IMR-90 (cell line): ENCODE data around the gene TAF4. TPM values are rescaled to one million over a fixed set of nuclear protein-coding genes. Genes with fewer than 3 reads are reported as not detected.
A peak's percentile ranks its signal among the peaks of the same experiment; 100 is the strongest.

ENCODE experiments used
- ATAC-seq: fragments of 200-7000 bp; cut with Tn5 transposase; 2 replicates; pipeline ENCODE4 v1.9.1; 2020; ENCODE audit warnings: low read depth, mild to moderate bottlenecking, moderate library complexity
- BruUV-seq: library from RNA; stranded (reverse); fragments of 400-500 nt; replicated peaks from 2 replicates; lab custom pipeline; 2021; lab: Mats Ljungman, UMichigan
- CTCF ChIA-PET: fragments of 300-600 bp; formaldehyde crosslinking; extraction: SDS; loops from one replicate; lab custom pipeline; 2021; ENCODE audit warnings: antibody characterized with exemption; lab: Yijun Ruan, JAX
- POLR2A ChIA-PET: fragments of 300-600 bp; sonication (Branson Sonifier 250); formaldehyde crosslinking; loops from one replicate; lab custom pipeline; 2022; ENCODE audit warnings: antibody characterized with exemption; ENCODE audit not compliant: unreplicated experiment; lab: Charles Lee
- DNase-seq: peaks from one replicate; pipeline ENCODE4 v3.0.0; 2013
- H2AFZ ChIP-seq: replicated peaks from 2 replicates; pipeline ENCODE3; 2013; ENCODE audit warnings: low read length, mild to moderate bottlenecking; ENCODE audit not compliant: poor library complexity
- H2AK5ac ChIP-seq: 2 replicates; pipeline ENCODE4 v1.6.1; 2013; ENCODE audit warnings: low read depth, low read length, inconsistent platforms
- H2AK9ac ChIP-seq: replicated peaks from 2 replicates; pipeline ENCODE3; 2013; ENCODE audit warnings: mild to moderate bottlenecking, low read depth, low read length, moderate library complexity; ENCODE audit not compliant: poor library complexity
- H2BK120ac ChIP-seq: 2 replicates; pipeline ENCODE4 v1.6.1; 2013; ENCODE audit warnings: low read depth, low read length, inconsistent platforms
- H2BK15ac ChIP-seq: 3 replicates; pipeline ENCODE4 v1.6.1; 2013; ENCODE audit warnings: low read depth, low read length, inconsistent platforms
- H2BK20ac ChIP-seq: 2 replicates; pipeline ENCODE4 v1.6.1; 2013; ENCODE audit warnings: low read depth, mild to moderate bottlenecking, inconsistent platforms, low read length, moderate library complexity
- H2BK5ac ChIP-seq: 2 replicates; pipeline ENCODE4 v1.6.1; 2013; ENCODE audit warnings: mild to moderate bottlenecking, low read depth, low read length, inconsistent platforms; ENCODE audit not compliant: poor library complexity, severe bottlenecking
- H3K14ac ChIP-seq: replicated peaks from 2 replicates; pipeline ENCODE4 v1.6.1; 2013; ENCODE audit warnings: low read depth, low read length, inconsistent platforms
- H3K18ac ChIP-seq: 2 replicates; pipeline ENCODE4 v1.6.1; 2013; ENCODE audit warnings: low read depth, low read length, control low read depth
- H3K23ac ChIP-seq: 2 replicates; pipeline ENCODE4 v1.6.1; 2013; ENCODE audit warnings: low read depth, low read length, inconsistent platforms
- H3K27ac ChIP-seq: 2 replicates; pipeline ENCODE4 v1.5.1; 2013; ENCODE audit warnings: mild to moderate bottlenecking, control low read depth, low read length; ENCODE audit not compliant: insufficient read depth
- H3K27me3 ChIP-seq: 2 replicates; pipeline ENCODE4 v1.6.1; 2013; ENCODE audit warnings: low read length; ENCODE audit not compliant: control insufficient read depth, insufficient read depth
- H3K36me3 ChIP-seq: 2 replicates; pipeline ENCODE4 v1.6.1; 2013; ENCODE audit warnings: low read length, mixed read lengths; ENCODE audit not compliant: control insufficient read depth, insufficient read depth
- H3K4ac ChIP-seq: 2 replicates; pipeline ENCODE4 v1.6.1; 2013; ENCODE audit warnings: low read depth, low read length, inconsistent platforms
- H3K4me1 ChIP-seq: 2 replicates; pipeline ENCODE4 v1.6.1; 2013; ENCODE audit warnings: low read length, mixed read lengths; ENCODE audit not compliant: control insufficient read depth, insufficient read depth
- H3K4me2 ChIP-seq: 2 replicates; pipeline ENCODE4 v1.6.1; 2013; ENCODE audit warnings: low read depth, mild to moderate bottlenecking, control low read depth, low read length, moderate library complexity
- H3K4me3 ChIP-seq: 2 replicates; pipeline ENCODE4 v1.5.1; 2013; ENCODE audit warnings: low read depth, mild to moderate bottlenecking, control low read depth, low read length, moderate library complexity; ENCODE audit not compliant: insufficient read depth
- H3K56ac ChIP-seq: 2 replicates; pipeline ENCODE4 v1.6.1; 2013; ENCODE audit warnings: low read length, inconsistent platforms; ENCODE audit not compliant: insufficient read depth; ENCODE audit errors: extremely low read depth
- H3K79me1 ChIP-seq, 2 experiments: 2 replicates each; pipeline ENCODE4 v1.6.1; 2013; ENCODE audit warnings: low read length in 2 of 2, inconsistent platforms in 1 of 2, low read depth in 1 of 2
- H3K9ac ChIP-seq: 2 replicates; pipeline ENCODE4 v1.6.1; 2013; ENCODE audit warnings: low read depth, low read length, control low read depth
- H3K9me1 ChIP-seq: 2 replicates; pipeline ENCODE4 v1.6.1; 2013; ENCODE audit warnings: low read length, inconsistent platforms; ENCODE audit not compliant: insufficient read depth
- H3K9me3 ChIP-seq: 2 replicates; pipeline ENCODE4 v1.6.1; 2013; ENCODE audit warnings: low read length; ENCODE audit not compliant: control insufficient read depth, insufficient read depth
- H4K20me1 ChIP-seq: 2 replicates; pipeline ENCODE4 v1.6.1; 2013; ENCODE audit warnings: low read length, inconsistent platforms; ENCODE audit not compliant: insufficient read depth
- H4K5ac ChIP-seq: 2 replicates; pipeline ENCODE4 v1.6.1; 2013; ENCODE audit warnings: mild to moderate bottlenecking, low read depth, low read length, control low read depth
- H4K8ac ChIP-seq, 2 experiments: 2 replicates each; pipeline ENCODE4 v1.6.1; 2013; ENCODE audit warnings: low read depth in 2 of 2, low read length in 2 of 2, control low read depth in 1 of 2, inconsistent platforms in 1 of 2
- H4K91ac ChIP-seq: 2 replicates; pipeline ENCODE4 v1.6.1; 2013; ENCODE audit warnings: low read depth, low read length, inconsistent platforms; ENCODE audit not compliant: insufficient read depth
- CEBPB ChIP-seq: IDR thresholded peaks from 2 replicates; pipeline ENCODE4 v1.6.1; 2012; ENCODE audit warnings: low read depth, low read length, improper control_type of control experiment
- WGBS, 2 experiments: methylation state at CpG; one replicate each; pipeline versions ENCODE4 v1.1.5 to v1.1.7; 2013; ENCODE audit warnings: missing lambda C conversion rate in 2 of 2; ENCODE audit not compliant: insufficient read length in 1 of 2; ENCODE audit errors: extremely low coverage in 2 of 2; 5-methylcytosine and 5-hydroxymethylcytosine counted together
- dilution Hi-C: fragments of 300-500 bp; cut with HindIII; formaldehyde crosslinking; loops from one replicate; pipeline ENCODE4 v1.14.3; 2018; ENCODE audit warnings: low sequenced_read_pairs; ENCODE audit not compliant: unreplicated experiment
- in situ Hi-C: fragments of 300-500 bp; cut with MboI; formaldehyde crosslinking; loops from 3 replicates; pipeline ENCODE4 v1.14.3; 2019; ENCODE audit warnings: low sequenced_read_pairs, inconsistent platforms, mixed read lengths
- intact Hi-C: fragments of 100-400 bp; cut with micrococcal nuclease; formaldehyde crosslinking; loops from 2 replicates; pipeline ENCODE4 v1.10.0; 2022
- polyA plus RNA-seq, 3 experiments: library from polyadenylated mRNA; depleted of rRNA; stranded (reverse); fragments of >200 nt; gene quantifications; 2 replicates each; pipeline ENCODE4 v1.2.3, GENCODE V29; 2012; ENCODE audit warnings: low replicate concordance in 1 of 3
- total RNA-seq: library from RNA; depleted of rRNA; stranded (reverse); fragments of >200 nt; gene quantifications from 2 replicates; pipeline ENCODE4 v1.2.3, GENCODE V29; 2012
- TF ChIP-seq, protein P1 (sequence below): conservative IDR thresholded peaks from 2 replicates; pipeline ENCODE4 v1.5.1; 2012; ENCODE audit warnings: mild to moderate bottlenecking, low read depth, low read length, improper control_type of control experiment

The TAF4 gene
- total and polyA plus RNA-seq, 2 of the 4 experiments (the other 2 are of a cell fraction) = 1.4 to 5.1 TPM

DNA sequence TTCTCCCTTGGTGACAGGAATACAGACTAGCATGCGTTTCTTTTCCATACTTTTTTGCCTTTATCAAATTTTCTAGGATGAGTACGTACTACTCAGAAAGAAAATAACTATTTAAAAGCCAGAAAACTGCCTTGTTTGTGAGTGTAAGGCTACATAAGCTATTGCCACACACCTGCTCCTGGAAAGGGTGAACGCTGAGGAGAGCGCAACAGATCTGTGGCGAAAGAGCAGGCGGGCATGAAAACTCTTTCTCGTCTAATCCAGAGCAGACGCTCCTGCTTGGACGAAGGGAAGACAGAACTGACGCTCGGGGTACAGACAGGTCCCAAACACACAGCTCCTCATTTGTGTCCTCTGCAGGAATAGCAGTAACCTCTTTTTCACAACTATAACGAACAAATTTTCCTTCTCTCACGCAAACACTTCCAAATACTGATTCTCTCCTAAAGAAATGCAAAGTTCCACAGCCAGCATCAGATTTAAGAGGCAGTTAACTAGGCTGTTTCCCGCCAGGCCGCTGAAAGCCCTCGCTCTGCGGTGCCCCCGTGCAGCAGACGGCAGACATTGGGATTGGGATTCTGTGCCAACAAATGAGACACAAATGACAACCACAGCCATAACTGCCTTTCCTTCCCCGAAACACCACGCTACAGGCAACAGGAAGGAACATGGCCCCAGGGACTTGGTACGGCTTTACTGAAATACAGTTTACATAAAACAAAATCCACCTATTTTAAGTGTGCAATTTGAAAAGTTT, 20.0 kb downstream of the TAF4 start:
- Histone ChIP-seq H3K4ac (no peak overlapping the region), H4K91ac (no peak overlapping the region), H3K56ac (no peak overlapping the region), H2BK15ac (no peak overlapping the region), H3K4me2 (no peak overlapping the region), H3K9me1 (peaks cover 20% of the 10 kb centered on the region), H2AFZ (no peak overlapping the region), H4K20me1 (peaks cover 78% of the 10 kb centered on the region), H3K9me3 (no peaks in the 10 kb centered on the region), H3K4me3 (no peak overlapping the region), H3K9ac (no peak overlapping the region), H2BK5ac (no peak overlapping the region), H3K18ac (no peak overlapping the region), H3K36me3 (no peaks in the 10 kb centered on the region), H3K79me1 (peaks cover 45 to 82% of the 10 kb centered on the region in 2 experiments), H3K27ac (no peak overlapping the region), H2BK20ac (no peak overlapping the region), H4K8ac (no peak overlapping the region), H2AK9ac (no peak overlapping the region), H2BK120ac (no peak overlapping the region), H4K5ac (no peak overlapping the region), H3K27me3 (no peaks in the 10 kb centered on the region), H3K14ac (no peak overlapping the region), H2AK5ac (no peak overlapping the region), H3K23ac (no peak overlapping the region), H3K4me1 (peaks cover 10% of the 10 kb centered on the region; the same call in 1 of the 2 replicates)
- POLR2A ChIA-PET = no interaction called here
- WGBS, 2 experiments = 89 to 100% methylated on average over 2 to 8 of the region's 22 CpGs
- DNase-seq = no peak
- in situ Hi-C loops = no loop called here
- CTCF ChIA-PET = no interaction called here
- no peak for ATAC-seq
- intact Hi-C loops = no loop called here
- TF ChIP-seq, protein P1, sequence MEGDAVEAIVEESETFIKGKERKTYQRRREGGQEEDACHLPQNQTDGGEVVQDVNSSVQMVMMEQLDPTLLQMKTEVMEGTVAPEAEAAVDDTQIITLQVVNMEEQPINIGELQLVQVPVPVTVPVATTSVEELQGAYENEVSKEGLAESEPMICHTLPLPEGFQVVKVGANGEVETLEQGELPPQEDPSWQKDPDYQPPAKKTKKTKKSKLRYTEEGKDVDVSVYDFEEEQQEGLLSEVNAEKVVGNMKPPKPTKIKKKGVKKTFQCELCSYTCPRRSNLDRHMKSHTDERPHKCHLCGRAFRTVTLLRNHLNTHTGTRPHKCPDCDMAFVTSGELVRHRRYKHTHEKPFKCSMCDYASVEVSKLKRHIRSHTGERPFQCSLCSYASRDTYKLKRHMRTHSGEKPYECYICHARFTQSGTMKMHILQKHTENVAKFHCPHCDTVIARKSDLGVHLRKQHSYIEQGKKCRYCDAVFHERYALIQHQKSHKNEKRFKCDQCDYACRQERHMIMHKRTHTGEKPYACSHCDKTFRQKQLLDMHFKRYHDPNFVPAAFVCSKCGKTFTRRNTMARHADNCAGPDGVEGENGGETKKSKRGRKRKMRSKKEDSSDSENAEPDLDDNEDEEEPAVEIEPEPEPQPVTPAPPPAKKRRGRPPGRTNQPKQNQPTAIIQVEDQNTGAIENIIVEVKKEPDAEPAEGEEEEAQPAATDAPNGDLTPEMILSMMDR = no peak
- TF ChIP-seq CEBPB = peak; percentile 47; the same call in 1 of the 2 replicates
- BruUV-seq = no TSS peak
- dilution Hi-C loops = no loop called here
